ENCODE data around the gene KDF1.
"Not testable (repeated sequence)": the region's sequence is repeated elsewhere in the genome, so short reads cannot be mapped to it uniquely, and the experiment has no call there.

Gene KDF1

GRCh38 chr1:26994020-26994786 lies 33.9 kb upstream of the KDF1 start:
- no peak for DNase-seq (ENCODE audit: low read depth)

- DNase-seq (ENCODE audit: low read depth) = peak; percentile 78
These were observed 33.2 kb upstream of the KDF1 start, which contains the start of gene TRNP1 for GRCh38 chr1:26993237-26994019. TSS of gene TRNP1 (plus strand) at chr1:26993692. CDS start at chr1:26993787, 95 bp downstream.

- no peak for DNase-seq (ENCODE audit: low read depth)
These were observed 31.2 kb upstream of the KDF1 start for GRCh38 chr1:26991310-26992116.

GRCh38 chr1:26989403-26990109 lies 29.3 kb upstream of the KDF1 start:
- DNase-seq (ENCODE audit: low read depth) = not testable (repeated sequence)

- DNase-seq (ENCODE audit: low read depth) = no peak
These were observed 26.4 kb upstream of the KDF1 start for GRCh38 chr1:26986658-26987057.

- DNase-seq (ENCODE audit: low read depth) = no peak
These were observed 24.0 kb upstream of the KDF1 start for GRCh38 chr1:26984291-26984690.

- DNase-seq (ENCODE audit: low read depth) = no peak
These were observed 23.6 kb upstream of the KDF1 start for GRCh38 chr1:26983863-26984262.

- DNase-seq (ENCODE audit: low read depth) = no peak
These were observed 21.0 kb upstream of the KDF1 start for GRCh38 chr1:26981146-26981846.

- no peak for DNase-seq (ENCODE audit: low read depth)
These were observed 18.6 kb upstream of the KDF1 start for GRCh38 chr1:26978901-26979300.

GRCh38 chr1:26976621-26977510 lies 16.6 kb upstream of the KDF1 start:
- no peak for DNase-seq (ENCODE audit: low read depth)

- no peak for DNase-seq (ENCODE audit: low read depth)
These were observed 12.6 kb upstream of the KDF1 start for GRCh38 chr1:26972821-26973220.

- no peak for DNase-seq (ENCODE audit: low read depth)
These were observed 12.1 kb upstream of the KDF1 start for GRCh38 chr1:26972390-26972789.

GRCh38 chr1:26971590-26971989 lies 11.3 kb upstream of the KDF1 start:
- no peak for DNase-seq (ENCODE audit: low read depth)

GRCh38 chr1:26970810-26971209 lies 10.5 kb upstream of the KDF1 start:
- DNase-seq (ENCODE audit: low read depth) = no peak

- DNase-seq (ENCODE audit: low read depth) = no peak
These were observed 5.4 kb upstream of the KDF1 start for GRCh38 chr1:26965628-26966027.

- no peak for DNase-seq (ENCODE audit: low read depth)
These were observed 4.9 kb upstream of the KDF1 start for GRCh38 chr1:26965213-26965612.

- DNase-seq (ENCODE audit: low read depth) = peak; percentile 99
These were observed 1.6 kb upstream of the KDF1 start for GRCh38 chr1:26961826-26962225.

- DNase-seq (ENCODE audit: low read depth) = no peak
These were observed 328 bp upstream of the KDF1 start for GRCh38 chr1:26960625-26960966.

- DNase-seq (ENCODE audit: low read depth) = no peak
These were observed 998 bp downstream of the KDF1 start for GRCh38 chr1:26959270-26959669.

GRCh38 chr1:26957306-26957705 lies 3.0 kb downstream of the KDF1 start:
- DNase-seq (ENCODE audit: low read depth) = no peak
